ENCODE measurements around the gene GPC2. TPM values are rescaled to one million over a fixed set of nuclear protein-coding genes. Genes with fewer than 3 reads are reported as not detected.
A peak's percentile ranks its signal among the peaks of the same experiment; 100 is the strongest.

The GPC2 gene
- total RNA-seq, 1 experiment from 2014 or later = 45.2 TPM

DNA sequence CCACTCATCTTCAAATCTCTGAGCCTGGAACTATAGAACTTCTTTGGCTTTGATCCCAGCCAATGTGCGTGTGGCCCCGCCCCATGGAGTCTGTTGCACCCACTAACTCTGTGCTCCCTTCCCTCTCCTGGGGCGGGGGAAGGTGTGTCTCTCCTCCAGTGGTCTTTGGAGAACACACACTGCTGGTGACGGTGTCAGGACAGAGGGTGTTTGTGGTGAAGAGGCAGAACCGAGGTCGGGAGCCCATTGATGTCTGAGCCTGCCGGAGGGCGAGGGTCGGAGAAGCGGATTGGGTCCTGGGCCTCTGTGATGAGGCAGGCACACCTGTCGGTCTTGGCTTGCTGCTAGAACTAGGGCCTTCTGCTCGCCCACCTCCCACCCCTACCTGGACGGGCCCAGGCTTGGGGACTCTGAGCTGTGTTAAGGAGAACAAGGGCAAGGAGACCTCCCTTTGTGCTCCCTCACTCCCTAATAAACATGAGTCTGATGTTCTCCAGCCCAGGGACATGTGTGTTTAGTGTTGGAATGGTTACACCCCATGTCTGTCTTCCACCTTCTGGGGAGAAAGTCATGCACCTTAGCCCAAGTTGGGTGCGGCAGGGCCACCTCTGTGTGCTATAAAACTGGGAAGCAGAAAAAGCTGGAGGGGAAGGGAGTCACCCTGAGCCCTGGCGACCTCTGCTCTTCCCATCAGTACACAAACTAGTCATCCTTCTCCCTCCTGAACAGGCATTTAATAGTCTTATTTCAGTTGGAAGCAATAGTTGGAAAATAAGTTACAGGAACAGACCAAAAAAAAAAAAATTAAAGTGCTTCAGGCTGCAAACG, 23.3 kb downstream of the GPC2 start:
- Histone ChIP-seq H3K4ac (ENCODE audit: low read depth, low read length) (no peak overlapping the region), H2AK5ac (ENCODE audit: insufficient read length, low read length) (no peak overlapping the region), H3K9ac (ENCODE audit: extremely low read depth, insufficient read length, low read length) (no peak overlapping the region), H2BK15ac (ENCODE audit: low read depth, low read length) (no peak overlapping the region), H3K18ac (ENCODE audit: insufficient read length, low read depth, low read length) (no peak overlapping the region), H3K4me1 (ENCODE audit: insufficient read depth, low read length) (no peaks in the 10 kb centered on the region; the same call in 1 of the 2 replicates), H3T11ph (ENCODE audit: low read length) (no peak overlapping the region), H3K23ac (ENCODE audit: insufficient read length, low read depth, low read length) (no peak overlapping the region), H3K23me2 (ENCODE audit: insufficient read length, low read depth, low read length, poor library complexity, severe bottlenecking) (peaks cover 14% of the 10 kb centered on the region), H2BK20ac (ENCODE audit: low read depth, low read length, poor library complexity, severe bottlenecking) (no peak overlapping the region), H2BK120ac (ENCODE audit: low read depth, low read length, poor library complexity, severe bottlenecking) (no peak overlapping the region), H3K27me3 (ENCODE audit: insufficient read depth, low read length) (no peaks in the 10 kb centered on the region), H4K20me1 (ENCODE audit: control insufficient read depth, insufficient read depth, insufficient read length) (no peaks in the 10 kb centered on the region), H3K14ac (ENCODE audit: insufficient read depth, low read length) (no peak overlapping the region), H2BK5ac (ENCODE audit: insufficient read length, low read length) (no peak overlapping the region), H2AFZ (ENCODE audit: low read length) (no peak overlapping the region), H3K79me2 (ENCODE audit: insufficient read depth, low read length) (no peaks in the 10 kb centered on the region), H4K8ac (replicated peaks; ENCODE audit: insufficient read length, low read depth, low read length) (no peak overlapping the region), H3K79me1 (ENCODE audit: insufficient read depth, low read depth, low read length, poor library complexity, severe bottlenecking) (peaks cover 2% of the 10 kb centered on the region), H3K4me2 (ENCODE audit: insufficient read depth, insufficient read length, low read length) (no peak overlapping the region), H3K9me3 (ENCODE audit: control insufficient read depth, low read depth, low read length) (no peaks in the 10 kb centered on the region), H2BK12ac (ENCODE audit: insufficient read length, low read depth, low read length) (no peak overlapping the region), H3K56ac (ENCODE audit: insufficient read length, low read depth, low read length) (no peak overlapping the region), H4K5ac (ENCODE audit: insufficient read length, low read depth, low read length) (no peak overlapping the region), H3K27ac (ENCODE audit: insufficient read length, low read depth, low read length) (no peak overlapping the region), H4K91ac (ENCODE audit: insufficient read length, low read depth, low read length) (no peak overlapping the region)
- WGBS (ENCODE audit: extremely low coverage, insufficient read length, low lambda C conversion rate) = no CpG with 5 or more reads among the region's 16 CpGs
- H3K4me1 Mint-ChIP-seq = peaks cover 23 to 33% of the 10 kb centered on the region in 2 experiments
- peak overlapping the region in 2 of 3 experiments; percentile 76 to 85; a peak in 4 of 7 replicates for H3K27ac Mint-ChIP-seq
- no peaks in the 10 kb centered on the region; the same call in 1 of the 2 replicates for H3K27me3 Mint-ChIP-seq (ENCODE audit: low read depth)
- H3K36me3 Mint-ChIP-seq (ENCODE audit: insufficient read depth in 1 of 3, low read depth in 3 of 3) = peaks cover 26 to 66% (median 63%) of the 10 kb centered on the region in 3 experiments
- DNase-seq = no peak
- TF ChIP-seq, protein P1, sequence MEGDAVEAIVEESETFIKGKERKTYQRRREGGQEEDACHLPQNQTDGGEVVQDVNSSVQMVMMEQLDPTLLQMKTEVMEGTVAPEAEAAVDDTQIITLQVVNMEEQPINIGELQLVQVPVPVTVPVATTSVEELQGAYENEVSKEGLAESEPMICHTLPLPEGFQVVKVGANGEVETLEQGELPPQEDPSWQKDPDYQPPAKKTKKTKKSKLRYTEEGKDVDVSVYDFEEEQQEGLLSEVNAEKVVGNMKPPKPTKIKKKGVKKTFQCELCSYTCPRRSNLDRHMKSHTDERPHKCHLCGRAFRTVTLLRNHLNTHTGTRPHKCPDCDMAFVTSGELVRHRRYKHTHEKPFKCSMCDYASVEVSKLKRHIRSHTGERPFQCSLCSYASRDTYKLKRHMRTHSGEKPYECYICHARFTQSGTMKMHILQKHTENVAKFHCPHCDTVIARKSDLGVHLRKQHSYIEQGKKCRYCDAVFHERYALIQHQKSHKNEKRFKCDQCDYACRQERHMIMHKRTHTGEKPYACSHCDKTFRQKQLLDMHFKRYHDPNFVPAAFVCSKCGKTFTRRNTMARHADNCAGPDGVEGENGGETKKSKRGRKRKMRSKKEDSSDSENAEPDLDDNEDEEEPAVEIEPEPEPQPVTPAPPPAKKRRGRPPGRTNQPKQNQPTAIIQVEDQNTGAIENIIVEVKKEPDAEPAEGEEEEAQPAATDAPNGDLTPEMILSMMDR (conservative IDR thresholded peaks at IDR 0.05) = no peak
- H3K4me3 Mint-ChIP-seq = no peak overlapping the region; a peak in 1 of 5 replicates
- no peaks in the 10 kb centered on the region for H3K9me3 Mint-ChIP-seq

Data from H9 (cell line).